H1 (cell line): ENCODE measurements around the gene KLHL8. TPM values are rescaled to one million over a fixed set of nuclear protein-coding genes. Genes with fewer than 3 reads are reported as not detected.

Source experiments
- HDAC2 ChIP-seq, 2 experiments: fragments of 300-600 bp in 1 of 2; sonication (generic) in 1 of 2; IDR thresholded peaks; 2 replicates each; pipeline ENCODE4 v1.6.1; 2011 to 2012; ENCODE audit warnings: low read depth in 2 of 2, low read length in 2 of 2, mild to moderate bottlenecking in 2 of 2, moderate library complexity in 2 of 2, borderline replicate concordance in 1 of 2, inconsistent platforms in 1 of 2
- SP1 ChIP-seq: IDR thresholded peaks from 2 replicates; pipeline ENCODE4 v1.6.1; 2011; ENCODE audit warnings: low read depth, low read length
- TEAD4 ChIP-seq: IDR thresholded peaks from 2 replicates; pipeline ENCODE4 v1.6.1; 2012; ENCODE audit warnings: low read depth, low read length, inconsistent platforms, mixed read lengths
- polyA plus RNA-seq, 7 experiments: library from polyadenylated mRNA; depleted of rRNA in 3 of 7; stranded (reverse) in 5 of 7; unstranded in 2 of 7; fragments of >200 nt in 5 of 7; fragments of 200-250 nt in 2 of 7; gene quantifications; 1 replicate in 5 of 7; 2 replicates in 1 of 7; 4 replicates in 1 of 7; pipeline versions ENCODE4 v1.2.1 to v1.2.3, GENCODE V29; 2011 to 2013; ENCODE audit warnings: missing spikeins in 2 of 7, mixed read lengths in 2 of 7
- total RNA-seq: library from RNA; stranded (reverse); fragmentation: NEBNext Ultra II Directional; extraction: Animal tissue kit (Norgen Biotek cat#: 25700); gene quantifications from 2 replicates; pipeline ENCODE4 v1.2.1, GENCODE V29; 2021

The KLHL8 gene
- total and polyA plus RNA-seq, 2 of the 8 experiments (the other 6 are each of a cell fraction or from before 2014, with no cell fraction given), result 0.94 to 8.1 TPM

GRCh38 chr4:87268411-87268810 is 48.0 kb upstream of the KLHL8 start (continued):
- TF ChIP-seq HDAC2 (IDR thresholded peaks at IDR 0.05; ENCODE audit: borderline replicate concordance in 1 of 2, low read depth in 2 of 2, low read length in 2 of 2) (no peak), TEAD4 (no peak), SP1 (no peak)
